ENCODE data around the gene IFNA7.

Gene IFNA7

GRCh38 chr9:21165516-21165915, 36.5 kb downstream of the IFNA7 start:
- no peak overlapping the region for H3K4me3 ChIP-seq (replicated peaks in 1 of 2; ENCODE audit: low read depth in 2 of 2, low read length in 2 of 2)
- TF ChIP-seq CTCF (IDR thresholded peaks at IDR 0.05; ENCODE audit: low read depth, low read length), result no peak
- DNase-seq (ENCODE audit: low read depth in 2 of 2), result no peak

GRCh38 chr9:21160178-21160577, 41.8 kb downstream of the IFNA7 start:
- peak; percentile 30 to 45 for DNase-seq (ENCODE audit: low read depth in 2 of 2)
- H3K4me3 ChIP-seq (replicated peaks in 1 of 2; ENCODE audit: low read depth in 2 of 2, low read length in 2 of 2), result no peak overlapping the region
- TF ChIP-seq CTCF (IDR thresholded peaks at IDR 0.05; ENCODE audit: low read depth, low read length), result no peak

GRCh38 chr9:21155501-21155900, 46.5 kb downstream of the IFNA7 start:
- no peak for TF ChIP-seq CTCF (IDR thresholded peaks at IDR 0.05; ENCODE audit: low read depth, low read length)
- H3K4me3 ChIP-seq (replicated peaks in 1 of 2; ENCODE audit: low read depth in 2 of 2, low read length in 2 of 2), result no peak overlapping the region

GRCh38 chr9:21154018-21154608, 47.9 kb downstream of the IFNA7 start:
- no peak for TF ChIP-seq CTCF (IDR thresholded peaks at IDR 0.05; ENCODE audit: low read depth, low read length)
- no peak overlapping the region for H3K4me3 ChIP-seq (replicated peaks in 1 of 2; ENCODE audit: low read depth in 2 of 2, low read length in 2 of 2)
- DNase-seq (ENCODE audit: low read depth in 2 of 2), result peak; percentile 13 to 45

More at GRCh38 chr9:21155501-21155900, 46.5 kb downstream of the IFNA7 start:
- DNase-seq (ENCODE audit: low read depth in 2 of 2), result peak in 1 of 2 donors; percentile 55

GRCh38 chr9:21153336-21154017, 48.5 kb downstream of the IFNA7 start:
- DNase-seq (ENCODE audit: low read depth in 2 of 2), result peak in 1 of 2 donors; percentile 48
- TF ChIP-seq CTCF (IDR thresholded peaks at IDR 0.05; ENCODE audit: low read depth, low read length), result no peak
- no peak overlapping the region for H3K4me3 ChIP-seq (replicated peaks in 1 of 2; ENCODE audit: low read depth in 2 of 2, low read length in 2 of 2)

Measured in cardiac fibroblast (primary cell).